ENCODE results near the gene NPTXR. TPM values are rescaled to one million over a fixed set of nuclear protein-coding genes. Genes with fewer than 3 reads are reported as not detected.
A peak's percentile ranks its signal among the peaks of the same experiment; 100 is the strongest.

NPTXR gene
- polyA plus RNA-seq, 1 experiment: 1.7 TPM

DNA sequence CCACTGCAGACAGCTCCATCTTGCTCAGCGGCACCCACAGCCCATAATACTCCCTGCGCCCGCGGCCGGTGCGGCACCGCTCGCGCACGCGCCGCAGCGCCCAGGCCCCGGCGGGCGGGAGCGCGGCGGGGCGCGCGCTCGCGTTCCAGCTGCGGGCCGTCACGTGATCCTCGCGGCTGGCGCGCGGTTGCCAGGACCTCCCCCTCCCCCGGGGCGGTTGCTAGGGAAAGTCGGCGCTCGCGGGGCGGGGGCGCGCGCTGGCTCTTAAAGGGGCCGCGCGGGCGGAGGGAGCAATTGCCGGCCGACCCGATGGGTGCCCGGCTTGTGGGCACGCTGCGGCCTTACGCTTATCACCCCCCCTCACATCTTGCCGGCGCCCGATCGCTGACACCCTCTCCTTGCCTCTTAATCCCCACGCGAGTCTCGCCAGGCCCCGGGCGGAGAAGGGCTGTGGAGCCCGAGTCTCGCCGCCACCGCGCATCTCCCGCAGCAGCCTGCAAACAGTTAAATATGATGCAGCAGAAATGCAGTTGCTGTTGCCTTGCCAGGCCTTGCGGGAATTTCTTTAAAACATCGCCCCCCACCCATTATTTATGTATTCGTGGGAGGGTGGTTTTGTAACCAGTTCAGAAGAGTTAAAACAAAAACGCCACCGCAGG is 28.5 kb upstream of the NPTXR start, which contains the start of gene CBX6:
Gene CBX6 (minus strand): TSS at position 45 of the 659 bp plus-strand sequence. CDS start 26 bp downstream, at position 19.
- peak; percentile 63 for DNase-seq (ENCODE audit: low read depth, low spot score)
- Histone ChIP-seq H3K27me3 (ENCODE audit: control insufficient read depth, insufficient read depth, low read length) (peaks cover 3% of the 10 kb centered on the region), H3K4me3 (ENCODE audit: low read depth, low read length) (peak within 1 kb of the TSS; percentile 78), H3K9me3 (ENCODE audit: control insufficient read depth, insufficient read depth, low read length) (no peaks in the 10 kb centered on the region; the same call in 1 of the 2 replicates), H3K27ac (ENCODE audit: low read depth, low read length) (peak within 1 kb of the TSS; percentile 88)
- TF ChIP-seq, protein P1, sequence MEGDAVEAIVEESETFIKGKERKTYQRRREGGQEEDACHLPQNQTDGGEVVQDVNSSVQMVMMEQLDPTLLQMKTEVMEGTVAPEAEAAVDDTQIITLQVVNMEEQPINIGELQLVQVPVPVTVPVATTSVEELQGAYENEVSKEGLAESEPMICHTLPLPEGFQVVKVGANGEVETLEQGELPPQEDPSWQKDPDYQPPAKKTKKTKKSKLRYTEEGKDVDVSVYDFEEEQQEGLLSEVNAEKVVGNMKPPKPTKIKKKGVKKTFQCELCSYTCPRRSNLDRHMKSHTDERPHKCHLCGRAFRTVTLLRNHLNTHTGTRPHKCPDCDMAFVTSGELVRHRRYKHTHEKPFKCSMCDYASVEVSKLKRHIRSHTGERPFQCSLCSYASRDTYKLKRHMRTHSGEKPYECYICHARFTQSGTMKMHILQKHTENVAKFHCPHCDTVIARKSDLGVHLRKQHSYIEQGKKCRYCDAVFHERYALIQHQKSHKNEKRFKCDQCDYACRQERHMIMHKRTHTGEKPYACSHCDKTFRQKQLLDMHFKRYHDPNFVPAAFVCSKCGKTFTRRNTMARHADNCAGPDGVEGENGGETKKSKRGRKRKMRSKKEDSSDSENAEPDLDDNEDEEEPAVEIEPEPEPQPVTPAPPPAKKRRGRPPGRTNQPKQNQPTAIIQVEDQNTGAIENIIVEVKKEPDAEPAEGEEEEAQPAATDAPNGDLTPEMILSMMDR (IDR thresholded peaks at IDR 0.05; ENCODE audit: low read depth, low read length): no peak
- ChIA-PET POLR2A (interaction anchor here (0.6 to 1.3 kb wide), 4 partner anchors 52 to 439 kb away, joined by 3 to 10 read pairs (median 4); no protein-coding TSS in a partner anchor), CTCF (interaction anchor here (4.6 kb wide), 1 partner anchor 132 kb away, joined by 109 read pairs; no protein-coding TSS in a partner anchor)

DNA sequence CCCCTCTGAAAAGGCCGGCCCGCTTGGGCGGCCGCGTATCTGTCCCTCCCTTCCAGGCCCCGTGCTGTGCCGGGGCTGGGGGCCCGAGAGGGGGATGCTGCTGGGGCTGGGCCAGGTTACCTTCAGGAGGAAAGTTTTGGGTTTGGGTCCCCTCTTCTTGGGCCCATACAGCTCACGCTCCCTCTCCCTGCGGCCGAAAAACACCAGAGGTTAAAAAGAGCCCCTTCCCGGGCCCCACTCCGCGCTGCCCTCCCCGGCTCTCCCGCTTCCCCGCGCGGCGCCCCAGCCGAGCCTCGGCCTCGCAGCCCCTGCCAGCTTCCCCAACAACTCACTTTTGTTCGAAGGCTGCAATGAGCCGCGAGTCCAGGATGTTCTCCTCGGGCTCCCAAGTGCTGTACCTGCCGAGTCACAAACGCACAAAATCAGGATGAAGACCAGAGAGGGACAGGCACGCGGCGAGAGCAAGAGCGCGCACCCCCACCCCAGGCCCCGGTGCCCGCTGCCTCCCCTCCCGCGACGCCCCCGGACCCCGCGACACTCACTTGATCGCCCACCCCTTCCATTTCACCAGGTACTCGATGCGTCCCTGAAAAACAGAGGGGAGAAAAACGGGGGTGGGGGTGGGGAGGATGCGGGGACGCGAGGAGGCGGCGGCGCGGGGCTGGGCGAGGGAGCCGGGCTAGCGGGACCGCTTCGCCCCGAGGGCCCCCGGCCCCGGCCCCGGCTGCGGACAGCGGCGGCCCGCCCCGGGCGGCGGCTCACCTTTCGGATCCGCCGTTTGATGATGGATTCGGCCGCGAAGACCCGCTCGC is 27.7 kb upstream of the NPTXR start:
- ChIA-PET POLR2A (interaction anchor here (0.6 to 2.4 kb wide), 6 partner anchors 53 to 448 kb away, joined by 3 to 10 read pairs (median 4); partner anchors contain the start of gene RPL3), CTCF (interaction anchor here (0.6 to 4.6 kb wide), 8 partner anchors 10 to 278 kb away, joined by 3 to 109 read pairs (median 10); partner anchors contain the start of gene APOBEC3C)
- no peak for DNase-seq (ENCODE audit: low read depth, low spot score)
- Histone ChIP-seq H3K9me3 (ENCODE audit: control insufficient read depth, insufficient read depth, low read length) (no peaks in the 10 kb centered on the region; the same call in 1 of the 2 replicates), H3K27ac (ENCODE audit: low read depth, low read length) (no peak overlapping the region), H3K27me3 (ENCODE audit: control insufficient read depth, insufficient read depth, low read length) (peaks cover 3% of the 10 kb centered on the region), H3K4me3 (ENCODE audit: low read depth, low read length) (peak overlapping the region; percentile 78)
- TF ChIP-seq, protein P1 (IDR thresholded peaks at IDR 0.05; ENCODE audit: low read depth, low read length): no peak

DNA sequence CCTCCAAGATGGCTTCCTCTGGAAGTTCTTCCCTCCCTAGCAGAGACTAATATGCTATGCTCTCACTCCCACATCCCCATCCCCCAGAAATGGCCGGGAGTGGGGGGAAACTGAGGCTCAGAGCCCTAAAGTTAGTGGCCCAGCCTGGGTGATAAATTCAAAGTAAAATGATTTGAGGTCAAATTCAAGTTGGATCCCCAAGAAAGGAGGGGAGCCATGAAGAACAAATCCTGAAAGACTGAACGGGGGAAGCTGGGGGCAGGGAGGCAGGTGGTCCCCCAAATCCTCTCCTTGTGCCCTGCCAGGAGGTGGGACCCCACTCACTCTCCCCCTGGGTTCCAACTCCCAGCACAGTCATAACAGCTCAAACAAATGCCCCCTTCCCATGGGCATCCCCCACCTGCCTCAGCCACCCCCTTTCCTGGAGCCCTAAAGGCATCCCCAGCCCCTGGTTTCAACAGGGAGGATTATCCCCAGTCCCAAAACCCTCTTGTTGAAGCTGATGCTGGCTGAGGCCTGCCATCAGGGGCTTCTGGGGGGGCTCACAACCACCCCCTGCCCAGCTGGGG is 27.0 kb upstream of the NPTXR start:
- TF ChIP-seq, protein P1 (IDR thresholded peaks at IDR 0.05; ENCODE audit: low read depth, low read length): no peak
- CTCF ChIA-PET: interaction anchor here (0.6 to 4.6 kb wide), 18 partner anchors 9 to 278 kb away, joined by 3 to 109 read pairs (median 9); partner anchors contain the start of gene APOBEC3C
- POLR2A ChIA-PET: interaction anchor here (1.2 to 2.4 kb wide), 4 partner anchors 53 to 448 kb away, joined by 3 to 8 read pairs (median 4); partner anchors contain the start of gene RPL3
- DNase-seq (ENCODE audit: low read depth, low spot score): no peak
- H3K9me3 ChIP-seq (ENCODE audit: control insufficient read depth, insufficient read depth, low read length): no peaks in the 10 kb centered on the region; the same call in 1 of the 2 replicates
- H3K27me3 ChIP-seq (ENCODE audit: control insufficient read depth, insufficient read depth, low read length): peaks cover 3% of the 10 kb centered on the region
- no peak overlapping the region for H3K27ac ChIP-seq (ENCODE audit: low read depth, low read length)
- peak overlapping the region; percentile 78 for H3K4me3 ChIP-seq (ENCODE audit: low read depth, low read length)

DNA sequence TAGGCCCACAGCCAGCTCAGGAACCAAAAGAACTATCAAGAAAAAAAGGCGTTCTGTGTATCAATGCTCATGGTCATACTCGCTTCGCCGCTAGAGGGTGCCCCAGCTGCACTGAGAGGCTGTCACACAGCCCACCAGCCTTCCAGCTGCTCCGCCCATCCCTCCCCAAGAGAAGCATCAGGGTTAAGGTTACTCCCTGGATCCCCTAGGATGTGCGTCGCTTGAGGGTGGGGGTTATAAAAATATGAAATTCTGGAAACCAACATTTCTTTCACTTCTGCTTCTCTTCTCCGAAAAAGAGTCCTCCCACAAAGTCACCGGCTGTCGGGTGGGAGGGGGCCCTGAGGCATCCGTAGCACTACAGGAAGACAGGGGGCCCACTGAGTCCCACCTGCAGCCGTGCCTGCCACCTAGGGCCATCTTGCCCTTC is 26.5 kb upstream of the NPTXR start:
- Histone ChIP-seq H3K27ac (ENCODE audit: low read depth, low read length) (no peak overlapping the region), H3K9me3 (ENCODE audit: control insufficient read depth, insufficient read depth, low read length) (no peaks in the 10 kb centered on the region; the same call in 1 of the 2 replicates), H3K27me3 (ENCODE audit: control insufficient read depth, insufficient read depth, low read length) (peaks cover 3% of the 10 kb centered on the region), H3K4me3 (ENCODE audit: low read depth, low read length) (peak overlapping the region; percentile 78)
- ChIA-PET POLR2A (interaction anchor here (1.7 to 2.4 kb wide), 2 partner anchors 133 to 449 kb away, joined by 5 to 8 read pairs; partner anchors contain the start of gene RPL3), CTCF (interaction anchor here (0.6 to 4.6 kb wide), 41 partner anchors 9 to 818 kb away, joined by 3 to 109 read pairs (median 4); partner anchors contain the start of genes APOBEC3B and APOBEC3C)
- DNase-seq (ENCODE audit: low read depth, low spot score): peak; percentile 39
- TF ChIP-seq, protein P1 (IDR thresholded peaks at IDR 0.05; ENCODE audit: low read depth, low read length): peak; percentile 93
